HCT116 (cell line): ENCODE measurements around the gene INPP5J. TPM values are rescaled to one million over a fixed set of nuclear protein-coding genes. Genes with fewer than 3 reads are reported as not detected.

Source experiments
- ATAC-seq: fragments of 200-7000 bp; cut with Tn5 transposase; 2 replicates; pipeline ENCODE4 v1.9.1; 2020; ENCODE audit warnings: mild to moderate bottlenecking, moderate library complexity
- BruUV-seq: library from RNA; stranded (reverse); fragments of 400-500 nt; replicated peaks from 2 replicates; lab custom pipeline; 2021; lab: Mats Ljungman, UMichigan
- CTCF ChIA-PET: fragments of 300-600 bp; sonication (Branson Sonifier 250); formaldehyde crosslinking; loops from one replicate; lab custom pipeline; 2021; ENCODE audit warnings: antibody characterized with exemption; lab: Charles Lee
- POLR2A ChIA-PET: fragments of 300-600, 350-600 bp; sonication (Branson Sonifier 250); formaldehyde crosslinking; loops from one replicate; lab custom pipeline; 2021; ENCODE audit warnings: antibody characterized with exemption; lab: Charles Lee
- RAD21 ChIA-PET, 2 experiments: fragments of 300-600 bp; sonication (Branson Sonifier 250); formaldehyde crosslinking; loops; one replicate each; lab custom pipeline; 2023; ENCODE audit warnings: low total read pairs in 2 of 2; ENCODE audit not compliant: uncharacterized antibody in 2 of 2, unreplicated experiment in 2 of 2, low non-redundant PET in 1 of 2; lab: Charles Lee
- DNase-seq: peaks from one replicate; pipeline ENCODE4 v3.0.0-alpha.2; 2010; ENCODE audit warnings: low read depth, low spot score
- H2AFZ ChIP-seq: fragments of 200-600 bp; shearing (Covaris generic), sonication (generic); 2 replicates; pipeline ENCODE4 v1.6.1; 2017; ENCODE audit warnings: low read depth, mixed run types, mixed read lengths, antibody characterized with exemption, low read length; ENCODE audit not compliant: poor library complexity, severe bottlenecking
- H3K27ac ChIP-seq: 2 replicates; pipeline ENCODE4 v1.5.1; 2012; ENCODE audit warnings: low read depth, low read length
- H3K27me3 ChIP-seq: fragments of 200-600 bp; sonication (generic); 2 replicates; pipeline ENCODE4 v1.6.1; 2016; ENCODE audit warnings: mixed run types, low read length, mixed read lengths; ENCODE audit not compliant: insufficient read depth
- H3K36me3 ChIP-seq, 2 experiments: fragments of 200-500 bp in 1 of 2; fragments of 200-600 bp in 1 of 2; sonication (Bioruptor generic) in 1 of 2; sonication (generic) in 1 of 2; 2 replicates each; pipeline versions ENCODE4 v1.5.1 to v1.6.1; 2014 to 2016; ENCODE audit warnings: low read length in 2 of 2, inconsistent platforms in 1 of 2, mixed read lengths in 1 of 2, mixed run types in 1 of 2; ENCODE audit not compliant: insufficient read depth in 2 of 2, control insufficient read depth in 1 of 2
- H3K4me1 ChIP-seq, 2 experiments: fragments of 200-600 bp in 1 of 2; sonication (generic) in 1 of 2; 2 replicates each; pipeline versions ENCODE4 v1.5.1 to v1.6.1; 2012 to 2017; ENCODE audit warnings: low read length in 2 of 2, inconsistent platforms in 1 of 2, mild to moderate bottlenecking in 1 of 2, mixed read lengths in 1 of 2, mixed run types in 1 of 2, moderate library complexity in 1 of 2; ENCODE audit not compliant: insufficient read depth in 2 of 2, control insufficient read depth in 1 of 2
- H3K4me2 ChIP-seq: fragments of 200-600 bp; sonication (generic); 2 replicates; pipeline ENCODE4 v1.6.1; 2017; ENCODE audit warnings: mixed run types, low read length, mixed read lengths
- H3K4me3 ChIP-seq, 2 experiments: fragments of 200-600 bp in 1 of 2; sonication (generic) in 1 of 2; replicated peaks in 1 of 2; 2 replicates each; pipeline ENCODE4 v1.5.1; 2011 to 2016; ENCODE audit warnings: low read length in 2 of 2, control low read depth in 1 of 2, low read depth in 1 of 2, mild to moderate bottlenecking in 1 of 2, mixed read lengths in 1 of 2, mixed run types in 1 of 2
- H3K79me2 ChIP-seq: fragments of 200-600 bp; sonication (generic); 2 replicates; pipeline ENCODE4 v1.6.1; 2017; ENCODE audit warnings: mild to moderate bottlenecking, mixed run types, low read length, moderate library complexity, mixed read lengths; ENCODE audit not compliant: insufficient read depth
- H3K9ac ChIP-seq: fragments of 200-600 bp; sonication (generic); 2 replicates; pipeline ENCODE4 v1.6.1; 2016; ENCODE audit warnings: low read length, mixed read lengths
- H3K9me2 ChIP-seq: fragments of 200-600 bp; sonication (generic), shearing (Covaris generic); 2 replicates; pipeline ENCODE4 v1.6.1; 2017; ENCODE audit warnings: mixed run types, mild to moderate bottlenecking, moderate library complexity; ENCODE audit not compliant: insufficient read depth
- H3K9me3 ChIP-seq, 2 experiments: fragments of 200-500 bp in 1 of 2; fragments of 200-600 bp in 1 of 2; sonication (Bioruptor generic) in 1 of 2; sonication (generic) in 1 of 2; 2 replicates each; pipeline ENCODE4 v1.6.1; 2014 to 2017; ENCODE audit warnings: low read length in 2 of 2, mixed read lengths in 2 of 2, inconsistent platforms in 1 of 2, low read depth in 1 of 2, mild to moderate bottlenecking in 1 of 2, mixed run types in 1 of 2, moderate library complexity in 1 of 2; ENCODE audit not compliant: control insufficient read depth in 1 of 2, insufficient read depth in 1 of 2
- H4K20me1 ChIP-seq: fragments of 200-600 bp; sonication (generic), shearing (Covaris generic); 2 replicates; pipeline ENCODE4 v1.6.1; 2017; ENCODE audit warnings: mixed run types, mild to moderate bottlenecking, moderate library complexity; ENCODE audit not compliant: insufficient read depth
- ATF3 ChIP-seq: IDR thresholded peaks from 2 replicates; pipeline ENCODE4 v1.6.1; 2012
- CBX3 ChIP-seq: IDR thresholded peaks from 2 replicates; pipeline ENCODE4 v1.6.1; 2012; ENCODE audit warnings: low read depth
- CEBPB ChIP-seq: IDR thresholded peaks from 2 replicates; pipeline ENCODE4 v1.6.1; 2012; ENCODE audit warnings: low read depth
- EGR1 ChIP-seq: IDR thresholded peaks from 2 replicates; pipeline ENCODE4 v1.6.1; 2012; ENCODE audit warnings: low read depth
- EZH2phosphoT487 ChIP-seq: fragments of 200-600 bp; IDR thresholded peaks from 2 replicates; pipeline ENCODE4 v1.6.1; 2018; ENCODE audit warnings: antibody characterized with exemption, borderline replicate concordance
- JUND ChIP-seq: IDR thresholded peaks from 2 replicates; pipeline ENCODE4 v1.6.1; 2012
- POLR2AphosphoS5 ChIP-seq: IDR thresholded peaks from 2 replicates; pipeline ENCODE4 v1.6.1; 2011; ENCODE audit warnings: mild to moderate bottlenecking, low read depth, low read length, moderate library complexity
- REST ChIP-seq: IDR thresholded peaks from 2 replicates; pipeline ENCODE4 v1.6.1; 2012; ENCODE audit warnings: low read depth
- YY1 ChIP-seq: IDR thresholded peaks from 2 replicates; pipeline ENCODE4 v1.6.1; 2011; ENCODE audit warnings: low read length, low read depth, moderate library complexity, mild to moderate bottlenecking; ENCODE audit not compliant: insufficient replicate concordance; ENCODE audit errors: extremely low read depth
- ZBTB33 ChIP-seq: IDR thresholded peaks from 2 replicates; pipeline ENCODE4 v1.6.1; 2011; ENCODE audit warnings: mild to moderate bottlenecking, low read length, moderate library complexity; ENCODE audit not compliant: insufficient replicate concordance; ENCODE audit errors: extremely low read depth
- ZFX ChIP-seq: fragments of 450-650 bp; IDR thresholded peaks from 2 replicates; pipeline ENCODE4 v1.6.1; 2017
- ZNF274 ChIP-seq: fragments of 200-500 bp; sonication (Bioruptor generic); IDR thresholded peaks from 2 replicates; pipeline ENCODE4 v1.6.1; 2014; ENCODE audit warnings: mild to moderate bottlenecking, low read depth, low read length, inconsistent platforms
- intact Hi-C: fragments of 100-400 bp; cut with micrococcal nuclease; formaldehyde crosslinking; loops from 2 replicates; pipeline ENCODE4 v1.10.0; 2022
- total RNA-seq: library from RNA; stranded (reverse); gene quantifications from one replicate; pipeline ENCODE4 v1.2.1, GENCODE V29; 2021; ENCODE audit not compliant: unreplicated experiment

The INPP5J gene
- total RNA-seq, 1 experiment from 2014 or later: 8.9 TPM

DNA sequence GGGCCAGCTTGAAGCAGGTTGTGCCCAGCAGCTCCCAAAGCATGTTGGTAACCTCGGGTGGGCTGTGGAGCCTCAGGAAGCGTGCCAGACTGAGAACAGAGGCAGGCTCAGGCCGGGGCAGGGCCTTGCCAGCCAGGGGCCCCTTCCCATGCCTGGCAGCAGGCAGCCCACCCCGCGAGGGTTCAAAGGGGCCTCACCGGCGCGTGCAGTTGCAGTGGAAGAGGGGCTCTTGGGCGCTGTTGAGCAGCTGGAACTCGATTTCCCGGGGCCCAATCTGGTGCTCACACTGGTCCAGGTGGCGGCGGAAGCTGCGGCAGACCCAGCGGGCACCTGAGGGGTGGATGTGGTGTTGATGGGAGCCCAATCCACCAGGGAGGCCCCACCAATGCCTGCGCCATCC, 13.9 kb downstream of the INPP5J start:
- no peak for DNase-seq
- Histone ChIP-seq H3K9ac (no peak overlapping the region), H2AFZ (no peak overlapping the region)
- intact Hi-C loops: no loop called here
- TF ChIP-seq JUND (no peak), EZH2phosphoT487 (no peak), CBX3 (no peak), ZNF274 (no peak), ZBTB33 (no peak), POLR2AphosphoS5 (no peak), YY1 (no peak), ZFX (no peak), EGR1 (no peak)
- TF ChIP-seq, all 23 proteins: peak for 0
- no peak overlapping the region for H3K4me2 ChIP-seq
- no TSS peak for BruUV-seq
- no peaks in the 10 kb centered on the region for H4K20me1 ChIP-seq
- POLR2A ChIA-PET: no interaction called here
- no peaks in the 10 kb centered on the region for H3K79me2 ChIP-seq
- no peaks in the 10 kb centered on the region for H3K27me3 ChIP-seq
- RAD21 ChIA-PET: no interaction called here
- CTCF ChIA-PET: no interaction called here
- no peak for ATAC-seq
- H3K36me3 ChIP-seq: no peaks in the 10 kb centered on the region
- H3K27ac ChIP-seq: no peak overlapping the region
- no peaks in the 10 kb centered on the region for H3K9me3 ChIP-seq
- no peak overlapping the region for H3K4me3 ChIP-seq
- no peaks in the 10 kb centered on the region for H3K9me2 ChIP-seq
- H3K4me1 ChIP-seq: peaks cover 0 to 2% of the 10 kb centered on the region in 2 experiments; a peak in 2 of 4 replicates

GRCh38 chr22:31137721-31138120, 15.0 kb downstream of the INPP5J start:
- H3K79me2 ChIP-seq: no peaks in the 10 kb centered on the region
- RAD21 ChIA-PET: no interaction called here
- no peak overlapping the region for H3K4me3 ChIP-seq
- CTCF ChIA-PET: no interaction called here
- no TSS peak for BruUV-seq
- no peaks in the 10 kb centered on the region for H4K20me1 ChIP-seq
- ATAC-seq: no peak
- H3K9me3 ChIP-seq: no peaks in the 10 kb centered on the region
- no peaks in the 10 kb centered on the region for H3K27me3 ChIP-seq
- no peak overlapping the region for H2AFZ ChIP-seq
- no peaks in the 10 kb centered on the region for H3K9me2 ChIP-seq
- no peaks in the 10 kb centered on the region for H3K36me3 ChIP-seq
- no peaks in the 10 kb centered on the region for H3K4me1 ChIP-seq
- intact Hi-C loops: no loop called here
- POLR2A ChIA-PET: no interaction called here
- no peak overlapping the region for H3K4me2 ChIP-seq
- H3K27ac ChIP-seq: no peak overlapping the region
- no peak for DNase-seq
- H3K9ac ChIP-seq: no peak overlapping the region
- TF ChIP-seq REST (no peak), JUND (no peak), ZFX (no peak), EGR1 (no peak), CEBPB (no peak), ATF3 (no peak), POLR2AphosphoS5 (no peak), ZBTB33 (no peak), ZNF274 (no peak), EZH2phosphoT487 (no peak), CBX3 (no peak)
